Measurements from ENCODE around the gene PHF14. TPM values are rescaled to one million over a fixed set of nuclear protein-coding genes. Genes with fewer than 3 reads are reported as not detected.
A peak's percentile ranks its signal among the peaks of the same experiment; 100 is the strongest.

Gene PHF14
- total RNA-seq, 1 donor from 2014 or later, result 72.1 TPM

DNA sequence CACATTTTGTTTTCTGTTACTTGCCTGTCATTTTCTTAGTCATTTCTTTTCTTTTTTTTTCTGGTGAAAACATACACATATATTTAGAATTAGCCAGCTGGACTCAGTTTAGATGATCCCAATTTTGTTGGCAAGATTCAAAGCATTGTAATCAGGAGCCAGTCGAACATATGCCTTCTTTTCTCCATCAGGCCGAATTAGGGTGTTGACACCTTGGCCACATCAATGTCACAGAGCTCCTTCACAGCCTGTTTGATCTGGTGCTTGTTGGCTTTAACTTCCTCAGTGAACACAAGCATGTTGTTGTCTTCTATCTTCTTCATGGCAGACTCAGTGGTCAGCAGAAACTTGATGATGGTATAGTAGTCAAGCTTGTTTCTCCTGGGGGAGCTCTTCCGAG is 32.6 kb downstream of the PHF14 start:
- Mint-ChIP-seq H3K9me3 (no peaks in the 10 kb centered on the region), H3K27ac (no peak overlapping the region), H3K27me3 (ENCODE audit: low read depth) (no peaks in the 10 kb centered on the region), H3K36me3 (peaks cover 24% of the 10 kb centered on the region), H3K4me1 (no peaks in the 10 kb centered on the region), H3K4me3 (no peak overlapping the region)
- no peak for DNase-seq (ENCODE audit: low spot score in 2 of 2, unreplicated experiment in 2 of 2)
- TF ChIP-seq CTCF (IDR thresholded peaks at IDR 0.05; ENCODE audit: unreplicated experiment), result no peak

GRCh38 chr7:11009631-11010030 is 36.0 kb downstream of the PHF14 start:
- Mint-ChIP-seq H3K27me3 (ENCODE audit: low read depth) (no peaks in the 10 kb centered on the region), H3K27ac (no peak overlapping the region), H3K4me3 (no peak overlapping the region), H3K36me3 (peaks cover 28% of the 10 kb centered on the region), H3K9me3 (no peaks in the 10 kb centered on the region), H3K4me1 (no peaks in the 10 kb centered on the region)
- TF ChIP-seq CTCF (IDR thresholded peaks at IDR 0.05; ENCODE audit: unreplicated experiment), result no peak
- no peak for DNase-seq (ENCODE audit: low spot score in 2 of 2, unreplicated experiment in 2 of 2)

GRCh38 chr7:11021468-11021867 is 47.8 kb downstream of the PHF14 start:
- no peak for DNase-seq (ENCODE audit: low spot score in 2 of 2, unreplicated experiment in 2 of 2)
- TF ChIP-seq CTCF (IDR thresholded peaks at IDR 0.05; ENCODE audit: unreplicated experiment), result no peak
- H3K4me3 Mint-ChIP-seq, result no peak overlapping the region
- no peaks in the 10 kb centered on the region for H3K27me3 Mint-ChIP-seq (ENCODE audit: low read depth)
- peaks cover 55% of the 10 kb centered on the region for H3K36me3 Mint-ChIP-seq
- H3K27ac Mint-ChIP-seq, result no peak overlapping the region
- peaks cover 4% of the 10 kb centered on the region for H3K4me1 Mint-ChIP-seq
- peaks cover 32% of the 10 kb centered on the region for H3K9me3 Mint-ChIP-seq

DNA sequence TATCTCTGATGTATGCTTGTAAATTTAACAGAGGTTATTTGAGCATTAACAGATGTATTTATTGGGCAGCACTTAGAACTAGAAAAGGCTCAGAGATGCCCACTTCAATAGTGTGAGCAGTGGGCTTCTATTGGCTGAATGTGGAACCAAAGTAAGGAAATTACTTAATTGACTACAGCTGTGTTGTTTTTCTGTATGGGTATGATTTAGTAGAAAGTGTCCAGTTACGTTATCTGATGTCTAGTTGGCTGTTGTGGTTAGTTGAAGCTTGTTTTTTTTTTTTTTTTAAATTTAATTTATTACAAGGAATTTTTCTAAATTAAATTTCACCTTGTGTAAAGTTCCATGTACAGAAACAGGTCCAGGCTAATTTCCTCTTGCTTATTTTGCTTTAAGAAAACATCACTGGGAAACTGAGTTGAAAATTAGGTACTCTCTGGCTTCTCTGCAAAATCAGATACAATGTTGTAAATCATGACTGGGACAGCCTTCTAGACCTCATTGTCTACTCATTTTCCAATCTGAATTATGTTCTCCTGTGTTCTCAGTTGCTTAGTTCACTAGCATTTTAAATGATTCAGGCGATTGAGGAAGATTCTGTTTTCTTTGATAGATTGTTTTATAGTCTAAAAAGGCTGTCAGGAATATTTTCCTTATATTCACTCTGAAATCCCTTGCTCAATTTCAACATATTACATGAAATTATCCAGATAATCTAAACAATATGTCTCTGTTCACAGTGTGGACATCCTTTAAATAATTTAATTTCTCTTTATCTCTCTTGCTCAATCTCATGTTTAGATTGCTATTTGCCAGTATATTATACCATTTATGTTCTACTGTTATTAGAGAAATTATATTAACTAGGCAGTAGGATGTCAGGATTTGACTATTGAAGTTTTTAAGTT is 53.0 kb downstream of the PHF14 start:
- Mint-ChIP-seq H3K9me3 (peaks cover 15% of the 10 kb centered on the region), H3K4me1 (peaks cover 17% of the 10 kb centered on the region), H3K4me3 (no peak overlapping the region), H3K36me3 (peaks cover 30% of the 10 kb centered on the region), H3K27me3 (ENCODE audit: low read depth) (no peaks in the 10 kb centered on the region), H3K27ac (peak overlapping the region; percentile 58)
- DNase-seq (ENCODE audit: low spot score in 2 of 2, unreplicated experiment in 2 of 2), result no peak
- TF ChIP-seq CTCF (IDR thresholded peaks at IDR 0.05; ENCODE audit: unreplicated experiment), result no peak

- Mint-ChIP-seq H3K9me3 (no peaks in the 10 kb centered on the region), H3K27me3 (ENCODE audit: low read depth) (no peaks in the 10 kb centered on the region), H3K4me3 (no peak overlapping the region), H3K27ac (no peak overlapping the region), H3K4me1 (peaks cover 2% of the 10 kb centered on the region), H3K36me3 (peaks cover 20% of the 10 kb centered on the region)
- TF ChIP-seq CTCF (IDR thresholded peaks at IDR 0.05; ENCODE audit: unreplicated experiment), result no peak
- no peak for DNase-seq (ENCODE audit: low spot score in 2 of 2, unreplicated experiment in 2 of 2)
Measured at GRCh38 chr7:11035661-11036060, 62.0 kb downstream of the PHF14 start.

Measured in mesothelial cell of epicardium (in vitro differentiated cells).